Measurements from ENCODE around the gene DPY19L1.
"Not testable (repeated sequence)": the region's sequence is repeated elsewhere in the genome, so short reads cannot be mapped to it uniquely, and the experiment has no call there.

The DPY19L1 gene

GRCh38 chr7:34928052-34928451 lies 109.2 kb downstream of the DPY19L1 start:
- peak in 46 of 51 donors; percentile 3 to 87 (median 44) for DNase-seq

- DNase-seq, result not testable (repeated sequence)
Measured at GRCh38 chr7:34920470-34920869, 116.8 kb downstream of the DPY19L1 start.

GRCh38 chr7:34919038-34919437 lies 118.2 kb downstream of the DPY19L1 start:
- DNase-seq, result not testable (repeated sequence)

GRCh38 chr7:34918198-34918861 lies 119.0 kb downstream of the DPY19L1 start:
- not testable (repeated sequence) for DNase-seq

GRCh38 chr7:34917515-34917914 lies 119.8 kb downstream of the DPY19L1 start:
- DNase-seq, result not testable (repeated sequence)

GRCh38 chr7:34916267-34916666 lies 121.0 kb downstream of the DPY19L1 start:
- no peak for DNase-seq

- DNase-seq, result no peak
Measured at GRCh38 chr7:34912236-34912635, 125.0 kb downstream of the DPY19L1 start.

- DNase-seq, result not testable (repeated sequence)
Measured at GRCh38 chr7:34906266-34906850, 130.9 kb downstream of the DPY19L1 start.

- no peak for DNase-seq
Measured at GRCh38 chr7:34904987-34905386, 132.3 kb downstream of the DPY19L1 start.

GRCh38 chr7:34903921-34904320 lies 133.4 kb downstream of the DPY19L1 start:
- DNase-seq, result not testable (repeated sequence)

- no peak for DNase-seq
Measured at GRCh38 chr7:34902182-34902581, 135.1 kb downstream of the DPY19L1 start.

- DNase-seq, result no peak
Measured at GRCh38 chr7:34900891-34901513, 136.3 kb downstream of the DPY19L1 start.

GRCh38 chr7:34895202-34895601 lies 142.1 kb downstream of the DPY19L1 start:
- DNase-seq, result no peak

GRCh38 chr7:34889951-34890350 lies 147.3 kb downstream of the DPY19L1 start:
- DNase-seq, result no peak

GRCh38 chr7:34886856-34887255 lies 150.4 kb downstream of the DPY19L1 start:
- no peak for DNase-seq

- not testable (repeated sequence) for DNase-seq
Measured at GRCh38 chr7:34883855-34884254, 153.4 kb downstream of the DPY19L1 start.

GRCh38 chr7:34879871-34880270 lies 157.4 kb downstream of the DPY19L1 start:
- no peak for DNase-seq

GRCh38 chr7:34878944-34879735 lies 158.1 kb downstream of the DPY19L1 start:
- not testable (repeated sequence) for DNase-seq

Measured in hypothalamus (tissue), 51 donors.